Endothelial cell of hepatic sinusoid (primary cell): Measurements from ENCODE around the gene THG1L.

Experiments used
- in situ Hi-C: cut with HindIII; loops from 2 replicates; pipeline ENCODE4 v1.10.0; 2017; ENCODE audit warnings: low sequenced_read_pairs

THG1L gene

DNA sequence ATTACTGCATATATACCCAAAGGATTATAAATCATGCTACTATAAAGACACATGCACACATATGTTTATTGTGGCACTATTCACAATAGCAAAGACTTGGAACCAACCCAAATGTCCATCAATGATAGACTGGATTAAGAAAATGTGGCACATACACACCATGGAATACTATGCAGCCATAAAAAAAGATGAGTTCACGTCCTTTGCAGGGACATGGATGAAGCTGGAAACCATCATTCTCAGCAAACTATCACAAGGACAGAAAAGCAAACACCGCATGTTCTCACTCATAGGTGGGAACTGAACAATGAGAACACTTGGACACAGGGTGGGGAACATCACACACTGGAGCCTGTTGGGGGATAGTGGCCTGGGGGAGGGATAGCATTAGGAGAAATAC is 4.6 kb upstream of the THG1L start:
- in situ Hi-C loops, result loop anchor here (25.0 kb wide), 1 partner anchor 389 kb away; a partner anchor contains a TSS

GRCh38 chr5:157727858-157728257 is 3.4 kb upstream of the THG1L start:
- in situ Hi-C loops, result loop anchor here (25.0 kb wide), 1 partner anchor 391 kb away; a partner anchor contains a TSS

- in situ Hi-C loops, result loop anchor here (25.0 kb wide), 1 partner anchor 393 kb away; a partner anchor contains a TSS
These were observed 1.4 kb upstream of the THG1L start for GRCh38 chr5:157729858-157730257.

GRCh38 chr5:157730900-157731271 is 334 bp upstream of the THG1L start:
- in situ Hi-C loops, result loop anchor here (25.0 kb wide), 1 partner anchor 394 kb away; a partner anchor contains a TSS

- in situ Hi-C loops, result loop anchor here (25.0 kb wide), 1 partner anchor 395 kb away; a partner anchor contains a TSS
These were observed 902 bp downstream of the THG1L start for GRCh38 chr5:157732130-157732514.

DNA sequence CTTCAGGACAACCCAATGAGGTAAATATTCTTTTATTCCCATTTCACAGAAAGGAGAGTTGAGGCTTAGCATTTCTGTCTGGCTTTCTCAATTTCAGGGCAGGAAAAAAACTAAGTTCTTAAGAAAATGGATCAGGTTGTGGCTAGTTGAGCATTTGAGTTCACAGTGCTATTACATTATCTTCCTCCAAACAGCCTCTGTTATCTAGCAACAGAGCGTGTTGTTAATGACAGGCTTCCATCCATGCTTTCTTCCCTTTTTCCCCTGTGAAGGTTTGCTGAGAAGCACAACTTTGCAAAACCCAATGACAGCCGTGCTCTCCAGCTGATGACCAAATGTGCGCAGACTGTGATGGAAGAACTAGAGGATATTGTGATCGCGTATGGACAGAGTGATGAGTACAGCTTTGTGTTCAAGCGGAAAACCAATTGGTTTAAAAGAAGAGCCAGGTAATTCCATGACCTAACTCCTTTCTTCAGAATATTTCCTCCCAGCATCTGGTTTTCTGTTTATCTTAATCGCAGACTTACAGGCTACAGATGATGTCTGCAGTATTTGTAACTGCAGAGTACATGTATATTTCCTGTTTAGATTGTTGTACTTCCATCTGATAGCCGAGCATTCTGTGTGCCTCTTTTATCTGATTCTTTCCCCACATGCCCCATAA is 1.5 kb downstream of the THG1L start:
- in situ Hi-C loops, result loop anchor here (25.0 kb wide), 1 partner anchor 395 kb away; a partner anchor contains a TSS

DNA sequence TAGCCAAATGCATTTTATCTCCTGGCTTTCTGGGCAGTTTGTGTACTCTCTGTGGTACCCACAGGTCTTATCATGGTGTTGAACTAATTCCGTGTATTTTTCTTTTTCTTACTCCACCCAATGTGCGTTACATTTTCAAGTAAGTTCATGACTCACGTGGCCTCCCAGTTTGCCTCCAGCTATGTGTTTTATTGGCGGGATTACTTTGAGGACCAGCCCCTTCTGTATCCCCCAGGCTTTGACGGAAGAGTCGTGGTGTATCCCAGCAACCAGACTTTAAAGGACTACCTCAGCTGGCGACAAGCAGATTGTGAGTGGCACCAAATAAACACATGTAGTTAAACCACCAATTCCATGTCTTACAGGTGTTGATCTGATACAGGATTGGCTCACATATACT is 3.2 kb downstream of the THG1L start:
- in situ Hi-C loops, result loop anchor here (25.0 kb wide), 1 partner anchor 397 kb away; a partner anchor contains a TSS

DNA sequence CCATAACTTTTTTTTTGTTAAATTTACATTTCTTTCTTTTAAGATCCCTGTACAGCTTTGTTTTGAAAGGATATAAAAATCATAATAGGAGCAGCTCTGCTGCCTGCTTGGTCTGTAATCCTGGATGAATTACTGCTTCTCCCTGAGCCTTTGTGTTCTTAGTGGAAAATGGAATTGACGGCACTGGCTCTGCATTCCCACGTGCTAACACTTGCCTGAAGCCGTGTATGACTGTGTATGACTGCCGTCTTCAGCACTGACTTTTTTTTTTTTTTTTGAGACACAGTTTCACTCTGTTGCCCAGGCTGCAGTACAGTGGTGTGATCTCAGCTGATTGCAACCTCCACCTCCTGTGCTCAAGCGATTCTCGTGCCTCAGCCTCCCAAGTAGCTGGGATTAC is 4.8 kb downstream of the THG1L start:
- in situ Hi-C loops, result loop anchor here (25.0 kb wide), 1 partner anchor 399 kb away; a partner anchor contains a TSS

DNA sequence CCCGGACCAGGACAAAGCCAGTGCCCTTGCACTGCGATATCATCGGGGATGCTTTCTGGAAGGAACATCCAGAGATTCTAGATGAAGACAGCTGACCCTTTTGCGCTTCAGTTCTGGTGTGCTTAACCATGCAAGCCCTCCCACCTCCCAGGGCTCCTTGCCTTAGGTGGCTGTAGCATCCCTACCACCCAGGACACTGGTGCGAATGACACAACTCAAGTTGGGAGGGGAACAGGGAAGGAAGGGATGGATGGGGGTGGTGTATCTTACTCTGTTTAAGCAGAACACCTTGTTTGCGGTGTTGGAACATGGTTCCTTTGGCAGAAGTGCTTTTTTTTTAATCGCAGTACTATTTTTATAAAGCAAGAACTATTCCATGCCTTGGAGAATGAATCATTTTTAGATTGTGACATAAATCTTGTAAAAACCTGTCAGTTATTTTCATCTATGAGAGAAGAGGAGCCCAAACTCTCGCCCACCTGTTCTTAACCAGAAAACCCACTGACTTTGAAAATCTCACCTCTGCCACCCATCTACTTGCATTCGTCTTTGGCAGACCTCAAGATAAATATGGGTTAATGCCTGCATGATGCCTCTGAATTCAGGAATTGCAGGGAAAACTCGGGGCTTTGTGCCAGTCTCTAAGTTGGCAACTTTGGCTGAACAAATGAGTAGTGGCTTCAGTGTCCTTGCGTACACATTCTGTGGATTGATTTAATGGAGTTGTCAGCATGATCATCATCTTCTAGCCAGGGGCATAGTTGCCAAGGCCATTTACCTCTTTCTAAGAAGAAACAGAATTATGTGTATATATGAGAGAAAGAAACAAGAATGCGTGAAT is 8.4 kb downstream of the THG1L start:
- in situ Hi-C loops, result loop anchor here (25.0 kb wide), 1 partner anchor 402 kb away; a partner anchor contains a TSS

DNA sequence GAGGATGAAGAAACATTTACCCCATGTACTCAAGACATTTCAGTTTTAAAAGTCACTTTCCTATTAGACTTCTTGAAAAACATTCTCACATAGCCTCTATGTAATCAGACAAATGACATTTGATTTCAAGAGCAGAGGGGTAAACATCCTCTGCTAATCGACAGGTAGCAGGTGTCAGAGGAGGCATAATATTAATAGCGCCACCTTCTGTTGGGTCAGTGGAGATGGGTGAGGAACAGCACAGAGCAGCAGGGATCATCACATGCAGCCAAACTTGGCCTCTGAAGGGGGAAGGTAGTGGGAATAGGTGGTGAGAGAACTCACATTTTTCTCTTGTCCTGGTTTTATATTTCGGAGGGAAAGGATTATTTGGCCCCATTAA is 9.0 kb downstream of the THG1L start:
- in situ Hi-C loops, result loop anchor here (25.0 kb wide), 1 partner anchor 403 kb away; a partner anchor contains a TSS

GRCh38 chr5:157741131-157741530 is 9.9 kb downstream of the THG1L start:
- in situ Hi-C loops, result loop anchor here (25.0 kb wide), 1 partner anchor 404 kb away; a partner anchor contains a TSS

DNA sequence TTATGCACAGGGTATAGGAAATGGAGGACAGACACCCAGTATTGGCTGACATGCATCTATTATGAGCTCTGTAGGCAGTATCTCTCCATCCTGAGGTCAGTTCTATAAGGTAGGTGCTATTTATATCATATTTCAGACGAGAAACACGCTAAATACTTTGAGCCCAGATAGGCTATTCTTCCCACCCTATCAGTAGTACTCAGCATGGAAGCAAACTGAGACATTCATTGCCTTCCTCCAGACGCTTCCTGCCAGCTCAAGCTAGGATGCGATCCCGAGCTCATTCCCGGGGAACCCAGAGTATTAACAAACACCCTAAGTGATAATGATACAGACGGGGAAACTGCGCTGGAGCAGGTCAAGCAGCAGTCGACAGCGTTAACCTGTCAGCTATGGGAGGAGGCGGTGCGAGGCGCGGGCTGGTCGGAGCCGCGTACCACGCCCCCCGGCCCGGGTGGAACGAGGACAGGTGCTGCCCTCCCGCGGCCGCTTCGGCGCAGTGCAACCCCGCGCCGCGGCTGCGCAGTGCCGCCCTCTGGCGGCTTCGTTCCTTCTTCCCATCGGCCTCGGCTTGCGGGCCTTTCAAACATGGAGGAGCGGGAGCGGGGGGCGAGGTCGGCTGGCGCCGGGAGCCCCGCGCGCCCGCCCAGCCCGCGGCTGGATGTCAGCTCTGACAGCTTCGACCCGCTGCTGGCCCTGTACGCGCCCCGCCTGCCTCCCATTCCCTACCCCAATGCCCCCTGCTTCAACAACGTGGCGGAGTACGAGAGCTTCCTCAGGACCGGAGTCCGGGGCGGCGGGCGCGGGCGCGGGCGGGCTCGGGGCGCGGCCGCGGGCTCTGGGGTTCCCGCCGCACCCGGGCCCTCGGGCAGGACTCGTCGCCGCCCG is 12.2 kb downstream of the THG1L start, which contains the start of gene LSM11:
LSM11 (plus strand) TSS at position 550 of the 888 bp plus-strand sequence; CDS start at position 589, 39 bp downstream.
- in situ Hi-C loops, result loop anchor here (25.0 kb wide), 1 partner anchor 406 kb away; a partner anchor contains a TSS

- in situ Hi-C loops, result loop anchor here (5.0 to 25.0 kb wide), 2 partner anchors 68 to 407 kb away; a partner anchor contains a TSS
These were observed 13.1 kb downstream of the THG1L start for GRCh38 chr5:157744051-157745011.

- in situ Hi-C loops, result loop anchor here (5.0 to 25.0 kb wide), 2 partner anchors 67 to 408 kb away; a partner anchor contains a TSS
These were observed 13.8 kb downstream of the THG1L start for GRCh38 chr5:157745041-157745456.

DNA sequence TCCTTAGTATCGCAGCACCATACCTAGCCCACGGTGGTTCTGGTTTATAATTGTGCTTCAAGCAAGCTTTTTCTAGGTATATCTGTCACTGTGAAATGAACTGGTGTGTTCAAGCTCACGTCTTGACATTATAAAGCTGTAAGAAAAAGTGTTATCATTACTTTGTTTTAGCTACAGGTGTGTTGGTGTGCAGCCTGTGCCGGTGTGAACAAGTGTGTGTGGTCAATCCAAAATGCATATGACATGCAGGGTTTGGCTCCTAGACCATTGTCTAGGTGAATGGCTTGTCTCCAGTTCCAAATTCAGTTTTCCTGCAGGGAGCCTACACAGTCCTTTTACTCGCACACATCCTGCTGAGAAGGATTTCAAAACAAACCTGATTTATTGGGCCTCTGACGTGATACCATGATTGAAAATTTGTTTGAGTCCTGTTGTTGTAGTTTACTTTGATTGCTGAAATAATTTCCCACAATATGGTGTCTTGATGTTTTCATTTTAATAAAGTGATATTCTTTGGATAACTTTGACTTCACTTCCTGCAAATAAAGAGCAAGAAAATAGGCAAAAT is 16.0 kb downstream of the THG1L start:
- in situ Hi-C loops, result loop anchor here (5.0 to 25.0 kb wide), 2 partner anchors 65 to 410 kb away; a partner anchor contains a TSS

DNA sequence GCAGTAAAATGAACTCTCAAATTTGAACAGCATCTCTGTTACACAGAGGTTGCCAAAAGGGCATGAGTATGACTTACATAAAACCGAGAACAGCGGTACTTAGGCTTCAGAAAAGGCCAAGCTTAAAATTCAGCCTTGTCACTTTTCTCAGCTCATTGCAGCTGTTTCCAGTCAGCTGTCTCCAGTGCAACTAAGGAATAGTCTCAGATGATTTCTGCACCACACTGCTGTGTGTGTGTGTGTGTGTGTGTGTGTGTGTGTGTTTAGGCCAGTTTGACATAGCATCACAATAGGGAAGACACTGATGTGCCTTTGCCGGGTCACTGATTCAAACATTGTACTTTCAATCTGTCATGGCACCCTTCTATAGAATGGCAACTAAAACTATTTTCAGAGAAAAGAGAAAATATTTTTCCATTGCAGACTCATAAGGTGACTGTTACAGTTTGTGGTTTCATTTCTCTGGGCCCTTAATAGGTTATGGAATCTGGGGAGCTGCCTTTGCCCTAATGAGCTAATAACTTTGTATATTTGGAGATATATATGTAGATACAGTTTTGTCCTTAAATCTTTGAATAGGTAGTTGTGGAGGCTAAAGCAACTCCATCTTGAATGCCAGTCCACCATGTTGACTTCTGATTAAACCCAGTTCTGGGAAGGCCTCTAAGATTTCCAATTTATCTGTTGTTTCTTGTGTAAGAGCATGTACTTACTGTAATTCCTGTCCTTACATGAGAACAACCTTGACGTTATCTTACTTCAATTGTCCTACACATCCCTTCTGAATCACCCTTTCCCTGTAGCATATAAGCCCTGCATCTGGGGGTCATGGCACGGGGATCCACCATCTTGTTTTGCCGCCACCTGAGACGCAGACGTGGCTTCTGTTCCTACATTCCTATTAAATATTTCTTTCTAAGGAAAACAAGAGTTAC is 16.8 kb downstream of the THG1L start:
- in situ Hi-C loops, result loop anchor here (5.0 to 25.0 kb wide), 2 partner anchors 64 to 411 kb away; a partner anchor contains a TSS

- in situ Hi-C loops, result loop anchor here (5.0 to 25.0 kb wide), 2 partner anchors 63 to 412 kb away; a partner anchor contains a TSS
These were observed 17.7 kb downstream of the THG1L start for GRCh38 chr5:157748760-157749461.
